BLaER1 treated with 17β-estradiol and CSF1 and Interleukin-3, amounts not matched to agents 10 nM and 100 nM (cell line): ENCODE data around the gene SYK.

Experiments
- H3K27ac ChIP-seq, 11 experiments: shearing (Covaris generic); formaldehyde crosslinking; 2 replicates each; pipeline ENCODE4 v1.8.1; 2022
- H3K27me3 ChIP-seq, 11 experiments: shearing (Covaris generic); formaldehyde crosslinking; 2 replicates each; pipeline ENCODE4 v1.8.1; 2022
- H3K36me3 ChIP-seq, 11 experiments: shearing (Covaris generic); formaldehyde crosslinking; 2 replicates each; pipeline ENCODE4 v1.8.1; 2022
- H3K4me1 ChIP-seq, 10 experiments: shearing (Covaris generic); formaldehyde crosslinking; 2 replicates each; pipeline ENCODE4 v1.8.1; 2022
- H3K4me2 ChIP-seq, 11 experiments: shearing (Covaris generic); formaldehyde crosslinking; 2 replicates each; pipeline ENCODE4 v1.8.1; 2022
- H3K4me3 ChIP-seq, 10 experiments: shearing (Covaris generic); formaldehyde crosslinking; 2 replicates each; pipeline ENCODE4 v1.8.1; 2022
- H3K9ac ChIP-seq, 11 experiments: shearing (Covaris generic); formaldehyde crosslinking; 2 replicates each; pipeline ENCODE4 v1.8.1; 2022
- H3K9me3 ChIP-seq, 11 experiments: shearing (Covaris generic); formaldehyde crosslinking; replicated peaks in 1 of 11; 2 replicates each; pipeline ENCODE4 v1.8.1; 2022
- H4K20me1 ChIP-seq, 11 experiments: shearing (Covaris generic); formaldehyde crosslinking; 2 replicates each; pipeline ENCODE4 v1.8.1; 2022
- Cebpa-rat ChIP-seq, 11 experiments: shearing (Covaris generic); IDR thresholded peaks; 2 replicates each; pipeline ENCODE4 v1.8.1; 2022

Gene SYK

GRCh38 chr9:90893706-90894105 lies 92.1 kb downstream of the SYK start:
- Histone ChIP-seq H3K36me3 (peaks cover 92 to 100% (median 99%) of the 10 kb centered on the region in 11 experiments), H3K4me3 (no peak overlapping the region)
- no peak for TF ChIP-seq Cebpa-rat (IDR thresholded peaks at IDR 0.05)

DNA sequence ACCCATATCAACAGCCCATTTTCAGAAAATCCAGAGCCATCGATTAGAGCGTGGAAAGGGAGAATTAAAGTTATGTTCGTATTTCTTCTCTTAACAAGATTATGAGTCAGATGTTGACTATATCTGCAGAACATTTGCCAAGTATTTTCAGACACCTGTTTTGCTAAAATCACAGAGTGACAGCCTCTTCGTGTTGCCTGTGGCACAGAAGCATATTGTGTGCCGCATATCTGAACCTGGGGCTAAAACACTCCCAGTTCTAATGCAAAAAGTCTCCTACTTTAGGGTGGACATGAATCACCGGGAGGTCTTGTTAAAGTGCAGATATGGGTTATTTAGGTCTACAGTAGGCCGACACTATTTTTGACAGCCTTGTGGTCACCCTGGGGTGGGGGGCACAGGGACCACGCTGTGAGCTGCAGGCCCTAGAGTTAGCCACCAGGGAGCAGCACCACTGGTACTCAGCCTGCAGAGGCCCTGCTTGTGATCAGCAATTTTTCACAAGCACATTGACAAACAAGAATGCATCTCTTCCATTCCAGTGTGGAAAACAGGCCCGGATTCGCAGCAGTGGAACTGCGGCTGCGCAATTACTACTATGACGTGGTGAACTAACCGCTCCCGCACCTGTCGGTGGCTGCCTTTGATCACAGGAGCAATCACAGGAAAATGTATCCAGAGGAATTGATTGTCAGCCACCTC lies 93.5 kb downstream of the SYK start:
- Histone ChIP-seq H4K20me1 (peaks cover 0 to 97% (median 11%) of the 10 kb centered on the region in 11 experiments; a peak in 8 of 22 replicates), H3K4me2 (no peak overlapping the region), H3K9me3 (no peaks in the 10 kb centered on the region), H3K4me3 (no peak overlapping the region), H3K9ac (no peak overlapping the region), H3K4me1 (no peaks in the 10 kb centered on the region; a peak in 1 of 20 replicates), H3K36me3 (peaks cover 90 to 100% (median 95%) of the 10 kb centered on the region in 11 experiments), H3K27ac (no peak overlapping the region), H3K27me3 (no peaks in the 10 kb centered on the region)
- TF ChIP-seq Cebpa-rat (IDR thresholded peaks at IDR 0.05): no peak

More at GRCh38 chr9:90893706-90894105, 92.1 kb downstream of the SYK start:
- H3K9me3 ChIP-seq: no peaks in the 10 kb centered on the region
- H3K4me2 ChIP-seq: no peak overlapping the region
- H3K4me1 ChIP-seq: no peaks in the 10 kb centered on the region; a peak in 1 of 20 replicates
- peaks cover 0 to 97% (median 8%) of the 10 kb centered on the region in 11 experiments; a peak in 7 of 22 replicates for H4K20me1 ChIP-seq
- H3K9ac ChIP-seq: no peak overlapping the region
- H3K27ac ChIP-seq: no peak overlapping the region
- no peaks in the 10 kb centered on the region for H3K27me3 ChIP-seq

- H3K36me3 ChIP-seq: peaks cover 83 to 100% (median 91%) of the 10 kb centered on the region in 11 experiments
- TF ChIP-seq Cebpa-rat (IDR thresholded peaks at IDR 0.05): no peak
- H3K27me3 ChIP-seq: no peaks in the 10 kb centered on the region
- no peaks in the 10 kb centered on the region; a peak in 1 of 20 replicates for H3K4me1 ChIP-seq
- no peaks in the 10 kb centered on the region for H3K9me3 ChIP-seq
- no peak overlapping the region for H3K27ac ChIP-seq
- H3K4me2 ChIP-seq: no peak overlapping the region
- peaks cover 0 to 97% (median 11%) of the 10 kb centered on the region in 11 experiments; a peak in 8 of 22 replicates for H4K20me1 ChIP-seq
- no peak overlapping the region for H3K9ac ChIP-seq
- H3K4me3 ChIP-seq: no peak overlapping the region
Measured at GRCh38 chr9:90895786-90896185, 94.2 kb downstream of the SYK start.

DNA sequence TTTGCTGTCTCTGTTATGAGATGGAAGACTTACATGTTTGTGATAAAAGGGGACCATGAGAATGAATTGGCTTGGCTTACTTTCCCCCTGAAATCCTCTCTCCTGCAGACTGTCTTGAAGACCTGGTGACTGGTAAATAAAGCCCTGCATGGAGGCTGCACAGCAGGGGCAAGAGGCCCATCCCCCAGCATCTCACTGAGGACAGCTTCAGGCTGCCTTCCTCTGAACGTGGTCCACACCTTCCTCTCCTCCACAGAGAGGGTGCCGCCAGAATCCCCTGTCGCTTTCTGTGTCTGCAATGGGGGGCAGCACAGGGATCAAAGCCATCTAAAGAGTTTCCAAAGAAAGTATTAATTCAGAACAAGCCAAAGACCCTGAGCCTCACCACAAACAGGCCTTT lies 94.6 kb downstream of the SYK start:
- H3K4me1 ChIP-seq: no peaks in the 10 kb centered on the region; a peak in 1 of 20 replicates
- no peak overlapping the region for H3K4me2 ChIP-seq
- peaks cover 81 to 100% (median 87%) of the 10 kb centered on the region in 11 experiments for H3K36me3 ChIP-seq
- no peak overlapping the region for H3K27ac ChIP-seq
- no peak for TF ChIP-seq Cebpa-rat (IDR thresholded peaks at IDR 0.05)
- no peak overlapping the region for H3K4me3 ChIP-seq
- H3K27me3 ChIP-seq: no peaks in the 10 kb centered on the region
- no peaks in the 10 kb centered on the region; a peak in 1 of 22 replicates for H3K9me3 ChIP-seq
- H3K9ac ChIP-seq: no peak overlapping the region
- H4K20me1 ChIP-seq: peaks cover 0 to 95% (median 11%) of the 10 kb centered on the region in 11 experiments; a peak in 8 of 22 replicates

DNA sequence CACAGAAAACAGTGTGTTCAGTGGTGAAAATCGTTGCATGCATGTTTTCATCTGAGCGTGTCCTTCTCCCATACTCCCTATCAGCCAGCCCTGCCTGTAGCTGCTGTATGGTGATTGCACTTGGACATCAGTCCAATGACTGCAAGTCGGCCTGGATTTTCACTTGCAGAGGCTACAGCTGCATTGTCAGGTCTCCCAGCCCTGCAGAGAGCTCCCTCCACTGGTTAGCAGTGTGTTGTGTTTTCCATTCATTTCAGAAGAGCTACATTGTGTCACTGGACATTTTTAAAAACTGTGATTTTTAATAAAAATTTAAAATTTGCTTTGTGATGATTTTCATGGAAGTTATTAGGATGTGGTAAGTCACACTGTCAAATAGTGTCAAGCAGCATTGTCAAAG lies 96.6 kb downstream of the SYK start:
- H3K4me1 ChIP-seq: no peaks in the 10 kb centered on the region; a peak in 1 of 20 replicates
- TF ChIP-seq Cebpa-rat (IDR thresholded peaks at IDR 0.05): no peak

DNA sequence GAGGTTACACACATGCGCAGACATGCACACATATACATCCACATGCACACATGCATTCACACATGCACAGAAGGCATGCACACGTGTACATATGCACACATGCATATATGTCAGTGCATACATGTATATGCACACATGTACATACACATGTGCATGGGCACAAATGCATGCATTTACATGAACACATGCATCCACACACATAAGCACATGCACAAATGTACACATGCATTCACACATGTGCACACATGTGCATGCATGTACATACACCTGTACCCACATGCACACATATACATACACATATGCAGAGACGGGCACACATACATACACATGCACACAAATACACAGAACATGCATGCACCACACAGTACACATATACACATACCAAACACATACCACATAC lies 97.7 kb downstream of the SYK start:
- Histone ChIP-seq H3K4me2 (no peak overlapping the region), H3K36me3 (peaks cover 59 to 81% (median 68%) of the 10 kb centered on the region in 11 experiments), H3K27ac (no peak overlapping the region), H3K4me1 (no peaks in the 10 kb centered on the region; a peak in 1 of 20 replicates), H3K27me3 (no peaks in the 10 kb centered on the region), H3K4me3 (no peak overlapping the region), H3K9me3 (peaks cover 0 to 16% (median 9%) of the 10 kb centered on the region in 11 experiments; a peak in 14 of 22 replicates), H4K20me1 (peaks cover 0 to 65% (median 6%) of the 10 kb centered on the region in 11 experiments; a peak in 8 of 22 replicates), H3K9ac (no peak overlapping the region)
- TF ChIP-seq Cebpa-rat (IDR thresholded peaks at IDR 0.05): no peak

More for the DNA sequence above, 96.6 kb downstream of the SYK start:
- Histone ChIP-seq H3K9ac (no peak overlapping the region), H4K20me1 (peaks cover 0 to 75% (median 11%) of the 10 kb centered on the region in 11 experiments; a peak in 8 of 22 replicates), H3K27ac (no peak overlapping the region), H3K4me2 (no peak overlapping the region), H3K27me3 (no peaks in the 10 kb centered on the region), H3K9me3 (peaks cover 0 to 16% (median 9%) of the 10 kb centered on the region in 11 experiments; a peak in 14 of 22 replicates), H3K36me3 (peaks cover 69 to 92% (median 79%) of the 10 kb centered on the region in 11 experiments), H3K4me3 (no peak overlapping the region)

DNA sequence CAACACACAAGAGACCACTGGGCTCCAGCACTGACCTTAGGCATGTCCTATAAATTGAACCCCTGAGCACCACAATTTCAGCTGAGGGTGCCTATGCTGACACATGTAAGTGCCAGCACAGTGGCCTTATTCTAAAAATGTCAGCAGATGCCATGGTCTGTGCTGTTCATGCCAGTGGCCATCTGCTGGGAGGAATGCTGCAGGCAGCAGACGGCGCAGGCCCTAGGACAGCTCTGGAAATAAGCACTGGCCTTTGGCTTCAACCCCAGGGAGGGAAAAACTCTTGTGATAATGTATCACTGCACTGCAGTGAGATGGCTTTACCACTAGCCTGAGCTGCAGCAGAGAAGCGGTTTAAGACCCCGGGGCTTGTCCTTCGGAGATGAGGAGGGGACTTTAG lies 98.5 kb downstream of the SYK start:
- H3K9ac ChIP-seq: no peak overlapping the region
- H3K36me3 ChIP-seq: peaks cover 50 to 73% (median 61%) of the 10 kb centered on the region in 11 experiments
- peaks cover 0 to 16% (median 9%) of the 10 kb centered on the region in 11 experiments; a peak in 14 of 22 replicates for H3K9me3 ChIP-seq
- H3K27ac ChIP-seq: no peak overlapping the region
- TF ChIP-seq Cebpa-rat (IDR thresholded peaks at IDR 0.05): no peak
- peaks cover 0 to 56% (median 6%) of the 10 kb centered on the region in 11 experiments; a peak in 7 of 22 replicates for H4K20me1 ChIP-seq
- no peaks in the 10 kb centered on the region for H3K27me3 ChIP-seq
- no peak overlapping the region for H3K4me2 ChIP-seq
- no peaks in the 10 kb centered on the region; a peak in 1 of 20 replicates for H3K4me1 ChIP-seq
- H3K4me3 ChIP-seq: no peak overlapping the region

- no peak overlapping the region for H3K4me3 ChIP-seq
- H4K20me1 ChIP-seq: peaks cover 0 to 39% (median 5%) of the 10 kb centered on the region in 11 experiments; a peak in 6 of 22 replicates
- no peak for TF ChIP-seq Cebpa-rat (IDR thresholded peaks at IDR 0.05)
- no peaks in the 10 kb centered on the region for H3K27me3 ChIP-seq
- H3K36me3 ChIP-seq: peaks cover 32 to 55% (median 43%) of the 10 kb centered on the region in 11 experiments
- no peak overlapping the region for H3K4me2 ChIP-seq
- H3K9ac ChIP-seq: no peak overlapping the region
- no peaks in the 10 kb centered on the region for H3K4me1 ChIP-seq
- no peak overlapping the region for H3K27ac ChIP-seq
- peaks cover 0 to 16% (median 9%) of the 10 kb centered on the region in 11 experiments; a peak in 14 of 22 replicates for H3K9me3 ChIP-seq
Measured at GRCh38 chr9:90901933-90902332, 100.3 kb downstream of the SYK start.

DNA sequence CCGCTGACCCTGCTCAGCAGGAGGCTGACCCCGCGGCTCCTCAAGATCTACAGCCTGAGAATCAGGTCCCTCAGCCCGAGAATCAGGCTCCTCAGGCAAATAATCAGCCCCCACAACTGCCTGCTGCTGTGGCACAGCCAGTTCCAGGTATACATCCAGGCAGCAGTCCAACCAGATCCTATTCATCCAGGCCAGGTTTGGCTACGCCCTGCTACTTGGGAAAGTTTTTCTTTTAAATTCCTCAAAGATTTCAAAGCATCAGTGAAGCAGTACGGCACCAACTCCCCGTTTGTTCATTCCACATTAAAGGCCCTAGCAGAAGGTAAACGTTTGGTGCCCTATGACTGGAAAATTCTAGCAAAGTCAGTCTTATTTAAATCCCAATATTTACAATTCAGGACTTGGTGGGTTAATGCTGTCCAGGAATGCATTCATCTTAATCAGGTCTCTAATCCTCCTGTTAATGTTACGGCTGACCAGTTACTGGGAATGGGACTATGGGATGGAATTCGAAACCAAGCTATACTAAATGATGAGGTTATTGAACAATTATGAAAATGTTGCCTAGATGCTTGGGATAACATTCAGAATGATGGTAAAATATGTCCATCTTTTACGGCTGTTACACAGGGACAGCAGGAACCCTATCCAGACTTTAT lies 102.3 kb downstream of the SYK start:
- Histone ChIP-seq H3K9ac (no peak overlapping the region), H3K4me3 (no peak overlapping the region), H4K20me1 (peaks cover 0 to 20% (median 4%) of the 10 kb centered on the region in 11 experiments; a peak in 6 of 22 replicates)

More for the DNA sequence above, 102.3 kb downstream of the SYK start:
- Histone ChIP-seq H3K9me3 (peaks cover 0 to 16% (median 9%) of the 10 kb centered on the region in 11 experiments; a peak in 14 of 22 replicates), H3K4me2 (no peak overlapping the region), H3K27me3 (no peaks in the 10 kb centered on the region), H3K36me3 (peaks cover 13 to 35% (median 24%) of the 10 kb centered on the region in 11 experiments), H3K27ac (no peak overlapping the region), H3K4me1 (no peaks in the 10 kb centered on the region)
- no peak for TF ChIP-seq Cebpa-rat (IDR thresholded peaks at IDR 0.05)
